Activated CD4-positive, CD25-positive, alpha-beta regulatory T cell treated with anti-CD3 and anti-CD28 coated beads, Interleukin-2, amount 50 U/mL, for 16 hours (primary cell): ENCODE measurements around the gene CNBP.
"Not testable (repeated sequence)": the region's sequence is repeated elsewhere in the genome, so short reads cannot be mapped to it uniquely, and the experiment has no call there.

Experiments used
- DNase-seq: peaks from one replicate; pipeline ENCODE4 v3.0.0-alpha.2; 2020; ENCODE audit warnings: low read depth, low spot score

The CNBP gene

DNA sequence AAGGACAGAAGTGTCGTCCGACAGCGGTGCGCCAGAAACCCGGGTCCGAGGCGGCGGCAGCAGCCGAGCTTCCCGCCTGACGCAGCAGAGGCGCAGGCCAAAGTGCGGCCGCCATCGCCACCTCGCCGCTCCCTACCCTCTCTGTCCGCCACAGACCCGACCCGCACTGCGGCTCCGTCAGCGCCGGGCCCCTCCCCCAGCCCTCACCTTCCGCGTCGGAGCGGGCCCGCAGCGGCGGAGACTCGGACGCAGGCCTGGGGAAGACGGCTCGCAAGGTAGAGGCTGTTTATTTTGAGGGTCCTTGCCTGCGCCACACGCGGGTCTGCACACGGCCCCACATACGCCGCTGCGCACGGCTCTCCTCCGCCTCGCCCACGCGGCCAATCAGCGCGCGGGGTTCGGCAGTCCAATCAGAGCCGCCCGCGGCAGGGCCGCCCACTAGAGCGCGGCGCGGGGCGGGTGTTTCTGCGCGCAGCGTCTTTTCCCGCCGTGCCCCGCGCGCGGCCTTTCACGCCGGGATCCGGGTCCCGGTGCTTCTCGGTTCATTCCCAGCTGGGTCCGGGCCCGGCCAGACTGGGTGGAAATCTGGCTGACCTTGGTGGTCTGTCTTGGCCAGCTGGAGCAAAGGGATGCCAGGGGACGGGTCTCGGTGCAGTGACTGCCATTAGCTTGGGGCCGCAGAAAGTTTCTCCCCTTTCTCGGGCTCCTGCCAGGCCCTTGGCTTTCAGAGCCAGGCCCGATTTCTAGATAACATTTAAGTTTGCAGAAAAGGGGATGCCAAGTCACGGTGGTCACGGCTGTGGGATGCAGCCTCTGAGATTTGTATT is at the start of gene CNBP:
Gene CNBP, minus strand, starts transcription at position 328 of the 827 bp plus-strand sequence. CDS start 12,139 bp downstream, outside the sequence.
- peak; percentile 86 for DNase-seq

DNA sequence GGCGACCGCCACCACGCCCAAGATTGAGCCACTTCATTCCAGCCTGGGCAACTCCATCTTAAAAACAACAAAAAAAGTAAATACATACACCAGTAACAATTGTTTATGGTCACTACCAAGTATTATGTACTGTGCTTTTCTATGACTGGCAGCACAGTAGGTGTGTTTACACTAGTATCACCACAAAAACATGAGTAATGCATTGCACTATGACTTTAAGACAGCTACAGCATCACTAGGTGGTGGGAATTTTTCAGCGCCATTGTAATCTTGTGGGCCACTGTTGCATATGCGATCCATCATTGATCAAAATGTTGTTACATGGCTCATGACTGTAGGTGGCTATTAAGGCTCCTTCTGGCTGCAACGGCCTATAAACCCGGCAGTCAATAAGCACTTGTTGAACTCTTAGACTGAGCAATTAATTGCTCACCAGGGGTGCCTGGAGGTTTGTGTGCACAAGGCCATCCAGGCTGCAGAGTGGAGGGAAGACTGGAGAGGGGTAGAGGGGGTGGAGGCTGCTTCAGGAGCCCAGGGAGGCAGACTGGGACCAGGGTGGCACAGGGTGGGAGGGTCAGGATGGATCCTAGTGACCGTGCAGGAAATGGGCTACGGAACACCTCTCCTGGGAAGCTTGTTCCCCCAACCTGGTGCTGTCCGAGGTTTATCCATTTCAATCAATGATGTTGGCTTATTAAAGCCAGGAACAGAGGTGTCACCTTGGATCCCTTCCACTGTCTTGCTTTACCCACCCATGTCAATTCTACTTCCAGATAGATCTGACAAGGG is 47.8 kb upstream of the CNBP start:
- DNase-seq = no peak

DNA sequence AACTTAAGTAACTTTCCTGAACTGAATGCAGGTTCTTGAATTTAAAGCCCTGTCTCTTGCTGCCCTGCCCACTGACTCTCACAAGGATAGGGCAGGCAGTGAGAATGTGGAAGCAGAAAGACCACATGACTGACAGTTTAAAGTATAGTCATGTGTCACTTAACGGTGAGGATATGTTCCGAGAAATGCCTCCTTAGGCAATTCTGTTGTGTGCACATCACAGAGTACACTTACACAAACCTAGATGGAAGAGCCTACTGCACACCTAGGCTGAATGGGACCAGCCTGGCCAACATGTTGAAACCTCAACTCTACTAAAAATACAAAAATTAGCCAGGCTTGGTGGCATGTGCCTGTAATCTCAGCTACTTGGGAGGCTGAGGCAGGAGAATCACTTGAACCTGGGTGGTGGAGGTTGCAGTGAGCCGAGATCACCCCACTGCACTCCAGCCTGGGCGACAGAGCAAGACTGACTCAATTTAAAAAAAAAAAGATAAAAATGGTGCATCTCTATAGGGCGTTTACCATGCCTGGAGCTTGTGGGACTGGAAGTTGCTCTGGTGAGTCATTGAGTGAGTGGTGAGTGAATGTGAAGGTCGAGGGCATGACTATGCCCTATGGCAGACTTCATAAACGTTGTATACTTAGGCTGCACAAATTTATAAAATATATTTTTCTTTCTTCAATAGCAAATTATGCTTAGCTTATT is 46.8 kb upstream of the CNBP start:
- no peak for DNase-seq

DNA sequence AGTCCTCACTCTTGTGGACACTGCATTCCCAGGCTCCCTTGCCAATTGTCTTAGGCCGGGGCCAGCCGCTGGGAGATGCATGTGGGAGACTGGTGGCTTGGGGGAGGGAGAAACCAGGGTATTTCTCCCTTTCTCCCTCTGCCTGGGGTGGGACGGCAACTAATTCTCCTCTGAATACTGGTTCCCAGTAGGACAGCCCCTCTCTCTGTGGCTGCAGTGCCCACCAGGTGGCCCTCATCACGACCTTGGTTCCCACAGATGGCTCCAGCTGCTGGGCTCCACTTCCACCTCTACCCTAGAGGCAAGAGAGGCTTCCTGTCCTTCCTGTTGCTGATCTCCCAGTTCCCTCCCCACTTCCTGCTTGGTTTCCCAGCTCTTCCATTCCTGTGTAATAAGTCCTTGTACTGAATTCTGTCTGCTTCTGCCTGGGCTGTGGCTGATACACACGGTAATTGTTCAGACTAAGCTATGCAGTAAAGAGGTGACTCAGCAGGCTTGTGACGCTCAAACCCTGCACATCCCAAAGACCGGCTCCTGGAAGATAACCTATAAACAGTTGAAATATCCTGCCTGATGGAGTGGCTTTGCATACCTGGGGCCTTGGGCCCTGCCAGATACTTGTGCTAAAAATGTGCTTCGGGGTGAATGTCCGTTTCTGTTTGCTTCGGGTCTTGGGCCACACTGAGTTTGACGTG is 45.3 kb upstream of the CNBP start:
- no peak for DNase-seq

DNA sequence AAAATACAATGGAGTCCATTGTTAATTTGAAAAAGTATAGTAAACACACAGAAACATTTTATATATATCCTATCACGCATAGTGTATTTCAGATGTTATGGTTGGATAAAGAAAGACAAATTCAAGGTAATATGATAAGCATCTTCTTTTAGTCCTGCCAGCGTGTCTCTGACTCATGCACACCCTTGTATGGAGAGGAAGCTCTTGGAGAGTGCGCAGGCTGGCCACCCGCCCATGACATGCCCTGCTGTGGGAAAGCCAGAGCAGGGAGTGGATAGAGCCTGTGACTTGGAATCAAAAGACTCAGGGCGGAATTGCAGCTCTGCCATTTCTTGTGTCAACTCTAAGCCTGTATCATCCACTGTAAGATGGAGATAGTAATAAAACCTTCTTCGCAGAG is 42.7 kb upstream of the CNBP start:
- DNase-seq = no peak

DNA sequence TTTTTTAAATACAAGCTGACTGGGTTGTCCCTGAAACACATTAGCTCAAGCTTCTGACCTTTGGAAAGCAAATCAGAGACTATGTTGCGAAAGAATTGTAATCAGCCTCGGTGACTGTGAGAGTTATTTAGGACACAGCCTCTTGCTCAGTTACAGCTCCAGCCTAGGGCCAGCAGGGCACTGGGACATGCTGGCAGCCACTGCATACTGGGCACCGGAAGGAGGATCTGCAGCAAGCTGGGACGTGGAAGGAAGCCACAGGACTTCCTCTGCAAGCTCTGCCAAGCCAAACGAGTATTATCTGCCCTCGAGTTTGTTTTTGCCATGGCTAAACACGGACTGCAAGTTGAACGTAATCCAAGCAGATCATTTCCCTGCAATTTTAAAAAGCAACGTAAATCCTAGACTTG is 41.3 kb upstream of the CNBP start:
- DNase-seq = no peak

DNA sequence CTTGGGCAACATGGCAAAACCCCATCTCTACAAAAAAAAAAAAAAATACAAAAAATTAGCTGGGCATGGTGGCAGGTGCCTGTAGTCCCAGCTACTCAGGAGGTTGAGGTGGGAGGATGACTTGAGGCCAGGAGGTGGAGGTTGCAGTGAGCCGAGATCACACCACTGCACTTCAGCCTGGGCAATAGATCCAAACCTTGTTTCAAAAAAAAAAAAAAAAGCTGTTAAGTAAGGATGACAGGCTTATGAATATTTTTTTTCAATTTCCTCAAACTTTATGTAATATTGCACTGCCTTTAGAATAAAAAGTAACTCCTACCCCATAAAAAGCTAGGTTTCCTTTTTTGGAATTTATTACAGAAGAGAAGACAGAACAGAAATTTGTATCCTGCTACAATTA is 40.7 kb upstream of the CNBP start:
- DNase-seq = not testable (repeated sequence)

DNA sequence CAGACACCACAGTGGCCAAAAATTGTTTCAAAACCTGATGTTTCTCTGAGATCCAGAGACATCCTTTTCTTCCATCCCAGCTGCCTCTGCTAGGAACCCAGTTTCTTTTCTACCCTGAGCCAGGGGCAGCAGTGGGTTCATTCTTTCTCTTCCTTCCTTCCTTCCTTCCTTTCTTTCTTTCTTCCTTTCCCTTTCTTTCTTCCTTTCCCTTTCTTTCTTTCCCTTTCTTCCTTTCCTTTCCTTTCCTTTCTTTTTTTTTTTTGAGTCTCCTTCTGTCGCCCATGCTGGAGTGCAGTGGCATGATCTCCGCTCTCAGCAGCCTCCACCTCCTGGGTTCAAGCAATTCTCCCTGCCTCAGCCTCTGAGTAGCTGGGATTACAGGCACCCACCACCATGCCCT is 35.0 kb upstream of the CNBP start:
- DNase-seq = no peak

DNA sequence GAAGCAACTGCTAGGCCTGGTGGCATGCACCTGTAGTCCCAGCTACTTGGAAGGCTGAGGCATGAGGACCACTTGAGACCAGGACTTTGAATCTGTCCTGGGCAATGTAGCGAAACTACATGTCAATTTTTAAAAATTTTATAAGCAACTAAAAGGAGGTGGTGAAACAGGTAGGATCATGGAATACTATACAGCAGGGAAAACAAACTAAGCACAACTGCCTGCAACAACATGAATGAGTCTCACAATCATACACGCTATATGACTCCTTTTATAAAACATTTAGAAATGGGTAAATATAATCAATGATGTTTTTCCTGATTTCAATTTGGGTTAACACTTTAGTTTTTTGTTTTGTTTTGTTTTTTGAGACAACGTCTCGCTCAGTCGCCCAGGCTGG is 29.5 kb upstream of the CNBP start:
- no peak for DNase-seq

DNA sequence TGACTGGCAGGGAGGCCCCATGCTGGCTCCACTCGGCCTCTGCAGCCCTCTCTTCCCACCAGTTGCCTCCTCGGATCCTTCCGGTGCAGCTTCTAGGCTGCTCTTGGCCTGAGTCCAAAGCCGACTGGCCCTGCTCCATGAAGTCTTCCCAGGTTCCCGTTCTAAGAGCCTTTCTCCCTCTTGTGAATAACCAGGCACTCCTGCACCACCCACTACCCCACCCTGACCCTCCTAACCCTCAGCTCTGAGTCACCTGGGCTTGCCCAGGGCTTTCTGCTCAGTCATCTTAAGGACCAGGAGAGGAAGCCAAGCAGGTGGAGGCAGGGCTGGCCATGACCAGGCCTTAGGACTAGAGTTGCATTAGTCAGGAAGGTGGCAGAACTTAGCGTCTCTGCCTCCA is 28.1 kb upstream of the CNBP start:
- no peak for DNase-seq

DNA sequence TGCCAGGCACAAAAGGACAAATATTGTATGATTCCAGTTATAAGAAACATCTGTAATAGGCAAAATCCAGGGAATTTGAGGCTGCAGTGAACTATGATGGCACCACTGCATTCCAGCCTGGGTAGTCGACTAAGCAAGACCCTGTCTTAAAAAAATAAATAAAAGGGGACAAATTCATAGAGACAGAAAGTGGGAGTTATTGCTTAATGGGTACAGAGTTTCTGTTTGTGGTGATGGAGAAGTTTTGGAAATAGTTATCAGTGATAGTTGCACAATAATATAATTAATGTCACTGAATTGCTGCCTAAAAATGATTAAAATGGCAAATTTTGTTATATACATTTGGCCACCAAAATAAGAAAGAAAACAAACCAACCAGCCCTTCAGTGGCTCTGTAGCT is 27.6 kb upstream of the CNBP start:
- DNase-seq = no peak

DNA sequence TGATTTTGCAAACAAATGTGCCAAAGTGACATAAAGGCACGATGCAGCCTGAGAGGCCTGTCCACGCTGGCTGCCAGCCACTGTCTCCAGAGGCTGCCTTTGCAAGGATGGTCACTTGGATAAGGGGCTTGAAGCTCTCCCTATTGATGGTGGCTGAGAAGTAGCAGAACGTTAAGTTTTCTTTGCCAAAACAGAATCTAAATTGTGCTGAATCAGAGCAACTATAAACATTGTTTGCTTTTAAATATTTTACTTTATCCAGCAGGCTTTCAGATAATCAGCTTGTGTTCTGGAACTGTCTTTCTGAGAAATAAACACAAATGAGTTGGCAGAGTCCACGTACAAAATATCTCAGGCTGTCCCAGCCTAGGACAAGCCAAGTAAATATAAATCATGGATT is 23.8 kb upstream of the CNBP start:
- no peak for DNase-seq

DNA sequence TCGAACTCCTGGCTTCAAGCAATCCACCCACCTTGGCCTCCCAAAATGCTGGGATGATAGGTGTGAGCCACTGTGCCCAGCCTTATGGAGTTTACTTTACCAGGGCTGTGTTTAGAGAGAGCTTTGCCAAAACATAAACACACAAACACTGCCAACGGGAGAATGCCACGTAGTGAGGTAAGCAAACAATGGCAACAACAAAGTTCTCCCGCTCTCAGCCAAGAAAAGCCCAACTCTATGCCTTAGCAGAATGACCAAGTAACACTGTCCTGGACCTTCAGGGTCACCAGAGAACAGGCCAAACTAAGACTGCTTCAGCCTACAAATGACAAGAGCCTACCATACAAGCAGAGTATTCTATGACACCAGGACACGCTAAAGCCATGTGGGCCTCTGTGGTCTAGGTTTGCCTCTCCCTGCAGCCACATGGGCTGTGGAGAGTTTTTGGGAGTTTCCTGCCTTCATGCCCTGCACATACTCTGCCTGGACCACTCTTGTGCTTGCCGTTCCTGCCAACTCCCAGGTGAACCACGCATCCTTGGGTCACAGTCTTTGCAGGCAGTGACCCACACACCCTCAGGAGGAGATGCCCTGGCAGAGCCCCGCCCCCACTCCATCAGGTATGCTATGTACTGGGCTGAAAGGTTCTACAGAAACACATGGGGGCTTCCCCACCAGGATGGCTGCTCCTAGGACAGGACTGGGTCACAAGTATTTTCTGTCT is 21.6 kb upstream of the CNBP start:
- DNase-seq = no peak

DNA sequence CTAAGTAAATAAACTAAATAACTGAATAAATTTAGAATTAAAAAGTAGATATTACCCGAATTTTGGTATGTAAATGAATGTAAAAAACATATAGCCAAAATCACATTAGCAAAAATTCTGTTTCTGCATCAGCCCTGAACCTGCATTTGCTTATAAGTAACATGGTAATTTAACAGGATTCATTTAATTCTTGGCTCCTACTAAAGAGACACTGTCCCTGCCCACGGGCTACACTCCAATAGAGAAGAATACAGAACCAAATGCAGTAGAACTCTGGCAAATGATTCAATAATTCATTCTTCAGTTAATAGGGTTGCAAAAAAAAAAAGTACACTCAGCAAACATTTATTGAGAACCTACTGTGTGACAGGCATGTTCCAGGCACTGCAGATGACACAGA is 20.8 kb upstream of the CNBP start:
- DNase-seq = no peak

DNA sequence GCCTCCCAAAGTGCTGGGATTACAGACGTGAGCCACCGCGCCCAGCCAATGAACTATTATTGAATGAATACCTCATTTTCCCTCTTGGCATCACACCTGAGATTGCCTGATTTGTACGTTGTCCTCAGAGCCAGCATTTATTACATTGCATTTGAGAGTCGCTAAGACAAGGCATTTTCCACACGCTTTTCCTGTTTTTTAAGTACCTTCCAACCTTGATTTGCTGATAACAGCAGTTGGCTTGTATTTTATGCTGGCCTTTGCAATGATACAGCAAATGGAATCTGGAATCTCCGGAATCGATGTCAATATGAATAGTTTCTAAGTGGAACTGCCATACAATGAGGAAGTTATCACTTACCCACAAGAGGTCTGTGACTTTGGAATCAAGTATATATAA is 15.7 kb upstream of the CNBP start:
- no peak for DNase-seq

DNA sequence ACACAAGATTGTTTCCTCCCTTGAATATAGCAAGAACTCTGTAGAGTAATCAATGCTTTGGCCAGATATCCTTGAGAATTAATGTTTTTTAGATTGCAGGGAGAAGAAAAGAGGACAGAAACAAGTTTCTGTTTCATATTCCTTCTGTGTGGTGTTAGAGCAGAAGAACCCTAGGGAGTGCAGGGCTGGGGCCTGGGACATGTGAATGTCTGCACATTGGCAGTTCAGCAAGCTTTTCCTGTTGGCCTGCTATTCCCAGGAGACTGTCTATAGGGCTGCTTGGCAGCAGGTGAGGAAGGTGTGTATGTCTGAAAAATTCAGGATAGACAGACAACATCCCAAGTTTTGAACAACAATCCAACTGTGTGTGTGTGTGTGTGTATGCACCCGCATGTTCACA is 13.6 kb upstream of the CNBP start:
- DNase-seq = no peak

DNA sequence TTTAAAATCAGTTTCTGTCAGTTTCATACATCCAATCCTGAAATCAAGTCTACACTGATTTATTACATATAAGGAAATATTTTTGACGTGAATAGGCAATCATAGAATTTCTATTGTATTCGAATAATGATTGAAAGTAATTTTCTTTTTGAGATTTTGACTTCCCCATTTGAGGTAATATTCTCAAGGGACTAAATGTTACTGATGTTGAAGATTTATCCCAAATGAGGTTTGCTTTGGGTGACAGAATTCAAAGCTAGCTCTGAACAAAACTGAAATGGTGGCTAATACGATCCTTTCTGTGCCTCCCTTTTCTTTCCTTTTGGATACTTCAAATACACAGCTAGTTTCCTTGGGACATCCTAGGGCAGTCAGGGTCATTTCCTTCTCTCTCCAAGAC is 12.9 kb upstream of the CNBP start:
- no peak for DNase-seq

DNA sequence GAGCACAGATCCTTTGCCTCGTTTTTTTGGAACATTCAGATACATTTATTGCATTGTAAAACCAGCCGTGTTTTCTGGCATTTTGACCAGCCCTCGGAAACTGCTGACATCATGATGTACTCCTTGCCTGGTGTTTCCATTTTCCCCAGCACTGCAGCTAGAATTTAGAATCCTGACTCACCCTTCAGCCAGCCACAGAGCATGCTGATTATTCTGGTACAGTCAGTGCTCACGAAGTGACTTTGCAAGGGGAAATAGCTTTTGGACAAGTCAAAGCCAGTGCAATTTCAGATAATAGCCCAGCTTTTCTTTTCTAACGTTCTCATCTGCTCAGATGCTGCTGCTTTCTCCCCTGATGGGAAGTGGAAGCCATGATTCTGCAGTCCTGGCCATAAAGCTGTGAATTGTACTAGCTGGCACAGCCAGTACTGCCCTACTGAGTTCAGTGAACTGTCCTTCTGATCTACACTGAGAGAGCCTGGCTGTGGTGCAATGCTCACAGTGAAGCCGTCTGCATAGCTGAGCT is 12.1 kb upstream of the CNBP start:
- DNase-seq = no peak

DNA sequence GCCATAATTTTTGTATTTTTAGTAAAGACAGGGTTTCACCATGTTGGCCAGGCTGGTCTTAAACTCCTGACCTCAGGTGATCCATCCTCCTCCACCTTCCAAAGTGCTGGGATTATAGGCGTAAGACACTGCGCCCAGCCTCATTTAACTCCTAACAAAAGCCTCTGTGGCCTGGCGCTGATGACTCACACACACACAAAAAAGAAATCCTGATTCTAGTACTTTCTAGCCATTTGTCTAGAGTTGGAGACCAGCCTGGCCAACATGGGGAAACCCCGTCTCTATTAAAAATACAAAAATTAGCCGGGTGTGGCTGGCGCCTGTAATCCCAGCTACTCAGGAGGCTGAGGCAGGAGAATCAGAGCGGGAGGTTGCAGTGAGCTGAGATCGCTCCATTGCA is 6.1 kb upstream of the CNBP start:
- not testable (repeated sequence) for DNase-seq

DNA sequence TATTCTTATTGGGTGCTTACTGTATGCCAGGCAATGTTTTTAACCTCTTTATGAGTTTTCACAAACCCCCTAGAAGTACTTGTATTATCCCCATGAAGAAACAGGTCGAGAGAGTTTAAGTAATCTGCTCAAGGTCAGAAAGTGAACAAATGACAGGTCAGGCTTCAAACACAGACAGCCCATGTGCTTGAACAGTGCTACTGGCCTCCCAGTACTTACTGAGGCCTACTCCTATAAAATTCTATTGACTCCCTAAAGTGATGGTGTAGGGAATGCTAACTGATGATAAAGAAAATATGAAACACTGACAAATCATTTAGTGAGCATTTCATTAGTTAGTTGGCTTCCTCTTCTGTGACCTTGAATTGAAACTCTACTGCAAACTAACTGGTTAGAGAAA is 4.2 kb upstream of the CNBP start:
- no peak for DNase-seq

DNA sequence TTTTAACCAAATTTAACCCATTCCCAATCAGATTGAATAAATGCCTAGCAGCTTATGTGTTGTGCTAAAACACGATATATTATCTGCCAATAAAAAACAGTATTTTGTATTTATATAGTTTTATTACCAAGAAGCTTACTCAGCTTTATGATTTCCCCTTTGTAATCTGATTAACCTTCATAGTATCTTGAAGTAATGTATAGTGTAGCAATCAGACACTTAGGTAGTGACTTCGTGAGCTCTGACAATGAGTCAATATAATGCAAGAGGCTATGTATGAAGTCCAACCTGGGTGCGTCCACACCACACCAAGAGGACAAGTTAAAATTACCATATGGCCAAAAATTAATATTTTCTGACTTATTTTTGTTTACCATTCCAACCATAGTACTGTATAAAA is 2.1 kb upstream of the CNBP start:
- DNase-seq = no peak
